ENCODE measurements around the gene RNU1-3.

DNA sequence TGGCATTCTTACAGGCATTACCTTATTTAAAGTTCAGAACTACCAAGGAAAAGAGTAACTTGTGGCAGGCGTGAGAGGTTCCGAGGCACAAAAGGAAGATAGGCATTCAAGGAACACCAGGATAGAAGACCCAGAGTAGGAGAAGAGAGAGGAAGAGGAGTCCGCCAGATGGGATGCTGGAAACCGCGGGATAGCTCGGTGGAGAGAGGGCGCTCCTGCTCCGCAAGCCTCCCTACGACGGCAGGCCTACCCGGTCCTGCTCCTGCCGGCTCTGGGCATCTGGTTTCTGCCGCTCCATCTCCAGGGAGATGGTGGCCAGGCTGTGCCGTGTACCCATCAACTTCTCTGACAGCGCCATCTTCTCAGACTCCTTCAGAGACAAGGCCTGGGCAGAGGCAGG, 48.0 kb downstream of the RNU1-3 start:
- TF ChIP-seq POLR2A (IDR thresholded peaks at IDR 0.05) (no peak), CTCF (IDR thresholded peaks at IDR 0.05 in 8 of 11, conservative IDR thresholded peaks at IDR 0.05 in 3 of 11) (no peak)

All from spleen (tissue), 7 donors.